Keratinocyte (primary cell): ENCODE measurements around the gene DHX38. TPM values are rescaled to one million over a fixed set of nuclear protein-coding genes. Genes with fewer than 3 reads are reported as not detected.

Source experiments
- DNase-seq: peaks from one replicate; pipeline ENCODE4 v3.0.0-alpha.2; 2011; ENCODE audit warnings: low read depth, missing footprints, low spot score
- FAIRE-seq: peaks from 2 replicates; lab custom pipeline; 2011; peaks lifted over from hg19 to GRCh38; lab: Jason Lieb, UNC
- H2AFZ ChIP-seq: 2 replicates; pipeline ENCODE4 v1.6.0; 2012; ENCODE audit warnings: low read length, control low read depth, inconsistent platforms; ENCODE audit not compliant: control insufficient read depth
- H3K27ac ChIP-seq: 2 replicates; pipeline ENCODE4 v1.5.1; 2011; ENCODE audit warnings: low read length; ENCODE audit not compliant: control insufficient read depth, insufficient read depth
- H3K27me3 ChIP-seq: 3 replicates; pipeline ENCODE4 v1.6.0; 2011; ENCODE audit warnings: low read length; ENCODE audit not compliant: control insufficient read depth, insufficient read depth; ENCODE audit errors: extremely low read depth
- H3K36me3 ChIP-seq, 2 experiments: 2 replicates in 1 of 2; 3 replicates in 1 of 2; pipeline ENCODE4 v1.5.1; 2011; ENCODE audit warnings: low read length in 2 of 2, mild to moderate bottlenecking in 1 of 2; ENCODE audit not compliant: control insufficient read depth in 2 of 2, insufficient read depth in 2 of 2; ENCODE audit errors: extremely low read depth in 1 of 2
- H3K4me1 ChIP-seq: 3 replicates; pipeline ENCODE4 v1.5.1; 2011; ENCODE audit warnings: low read length; ENCODE audit not compliant: control insufficient read depth, insufficient read depth; ENCODE audit errors: extremely low read depth
- H3K4me2 ChIP-seq: 3 replicates; pipeline ENCODE4 v1.6.0; 2011; ENCODE audit warnings: low read depth, low read length; ENCODE audit not compliant: control insufficient read depth, insufficient read depth; ENCODE audit errors: extremely low read depth
- H3K4me3 ChIP-seq, 3 experiments: fragments of 200-600 bp in 1 of 3; sonication (generic) in 1 of 3; 2 replicates in 2 of 3; 3 replicates in 1 of 3; pipeline ENCODE4 v1.5.1; 2011 to 2016; ENCODE audit warnings: low read length in 3 of 3, mild to moderate bottlenecking in 3 of 3, control low read depth in 2 of 3, inconsistent platforms in 1 of 3, low read depth in 1 of 3, mixed read lengths in 1 of 3, mixed run types in 1 of 3, moderate library complexity in 1 of 3; ENCODE audit not compliant: control insufficient read depth in 2 of 3, insufficient read depth in 2 of 3; ENCODE audit errors: extremely low read depth in 1 of 3
- H3K79me2 ChIP-seq: 2 replicates; pipeline ENCODE4 v1.6.0; 2012; ENCODE audit warnings: low read length; ENCODE audit not compliant: control insufficient read depth, insufficient read depth
- H3K9ac ChIP-seq: 3 replicates; pipeline ENCODE4 v1.6.0; 2011; ENCODE audit warnings: low read length; ENCODE audit not compliant: control insufficient read depth, insufficient read depth; ENCODE audit errors: extremely low read depth
- H3K9me1 ChIP-seq: 3 replicates; pipeline ENCODE4 v1.6.0; 2011; ENCODE audit warnings: low read length; ENCODE audit not compliant: control insufficient read depth, insufficient read depth; ENCODE audit errors: extremely low read depth
- H3K9me3 ChIP-seq: 2 replicates; pipeline ENCODE4 v1.5.1; 2012; ENCODE audit warnings: low read depth, low read length; ENCODE audit not compliant: control insufficient read depth
- H4K20me1 ChIP-seq: 3 replicates; pipeline ENCODE4 v1.6.0; 2011; ENCODE audit warnings: low read length; ENCODE audit not compliant: control insufficient read depth, insufficient read depth; ENCODE audit errors: extremely low read depth
- CTCF ChIP-seq, 3 experiments: IDR thresholded peaks in 1 of 3; conservative IDR thresholded peaks in 1 of 3; optimal IDR thresholded peaks in 1 of 3; 2 replicates in 2 of 3; 3 replicates in 1 of 3; pipeline versions ENCODE3 to v1.5.1; 2011; ENCODE audit warnings: low read length in 3 of 3, mild to moderate bottlenecking in 3 of 3, moderate library complexity in 2 of 3, control low read depth in 1 of 3, inconsistent platforms in 1 of 3; ENCODE audit not compliant: insufficient read depth in 2 of 3; ENCODE audit errors: extremely low read depth in 1 of 3
- EZH2 ChIP-seq: IDR thresholded peaks from one replicate; pipeline ENCODE4 v1.6.1; 2012; ENCODE audit warnings: inconsistent platforms, mild to moderate bottlenecking, low read length, moderate library complexity
- dilution Hi-C: fragments of 300-500 bp; cut with MboI; formaldehyde crosslinking; loops from one replicate; pipeline ENCODE4 v1.7.0; 2020; ENCODE audit warnings: low sequenced_read_pairs; ENCODE audit not compliant: extremely low pct_ligation_motif_present
- polyA plus RNA-seq, 5 experiments: library from polyadenylated mRNA; depleted of rRNA in 3 of 5; stranded (reverse) in 3 of 5; stranded (forward) in 1 of 5; unstranded in 1 of 5; fragments of >200 nt; gene quantifications; 1 replicate in 1 of 5; 2 replicates in 3 of 5; 3 replicates in 1 of 5; pipeline versions ENCODE4 v1.2.1 to v1.2.3, GENCODE V29; 2011 to 2012; ENCODE audit warnings: missing spikeins in 2 of 5, low read depth in 1 of 5, low replicate concordance in 1 of 5

Gene DHX38
- polyA plus RNA-seq, 1 donor (not counting 4 experiments of a cell fraction or from before 2014, with no cell fraction given), result 25.9 TPM

GRCh38 chr16:72085002-72085401 is 8.6 kb upstream of the DHX38 start:
- no peak for FAIRE-seq
- no peak overlapping the region for H2AFZ ChIP-seq
- DNase-seq, result no peak
- dilution Hi-C loops, result no loop called here
- H3K4me2 ChIP-seq, result no peak overlapping the region
- no peaks in the 10 kb centered on the region for H3K27me3 ChIP-seq
- no peaks in the 10 kb centered on the region for H4K20me1 ChIP-seq
- TF ChIP-seq EZH2 (no peak), CTCF (optimal IDR thresholded peaks at IDR 0.05 in 1 of 3, IDR thresholded peaks at IDR 0.05 in 1 of 3, conservative IDR thresholded peaks at IDR 0.05 in 1 of 3; ENCODE audit: extremely low read depth in 1 of 3, insufficient read depth in 2 of 3, low read length in 3 of 3) (no peak)
- no peak overlapping the region for H3K4me3 ChIP-seq
- H3K9ac ChIP-seq, result no peak overlapping the region
- H3K4me1 ChIP-seq, result no peaks in the 10 kb centered on the region
- H3K36me3 ChIP-seq, result peaks cover 12 to 19% of the 10 kb centered on the region in 2 experiments
- no peak overlapping the region for H3K27ac ChIP-seq
- H3K9me1 ChIP-seq, result no peaks in the 10 kb centered on the region
- no peaks in the 10 kb centered on the region for H3K79me2 ChIP-seq
- H3K9me3 ChIP-seq, result peaks cover 3% of the 10 kb centered on the region

GRCh38 chr16:72091217-72091616 is 2.4 kb upstream of the DHX38 start:
- peaks cover 54% of the 10 kb centered on the region for H3K79me2 ChIP-seq
- no peak overlapping the region for H3K4me2 ChIP-seq
- no peaks in the 10 kb centered on the region for H3K9me3 ChIP-seq
- no peak overlapping the region for H3K9ac ChIP-seq
- DNase-seq, result no peak
- dilution Hi-C loops, result no loop called here
- peaks cover 4% of the 10 kb centered on the region for H4K20me1 ChIP-seq
- TF ChIP-seq EZH2, result no peak
- TF ChIP-seq CTCF (optimal IDR thresholded peaks at IDR 0.05 in 1 of 3, IDR thresholded peaks at IDR 0.05 in 1 of 3, conservative IDR thresholded peaks at IDR 0.05 in 1 of 3; ENCODE audit: extremely low read depth in 1 of 3, insufficient read depth in 2 of 3, low read length in 3 of 3), result no peak
- peaks cover 21% of the 10 kb centered on the region for H3K4me1 ChIP-seq
- no peak overlapping the region for H2AFZ ChIP-seq
- no peak for FAIRE-seq
- no peak overlapping the region for H3K4me3 ChIP-seq
- H3K27me3 ChIP-seq, result no peaks in the 10 kb centered on the region
- H3K27ac ChIP-seq, result no peak overlapping the region
- H3K36me3 ChIP-seq, result peaks cover 8 to 21% of the 10 kb centered on the region in 2 experiments
- H3K9me1 ChIP-seq, result no peaks in the 10 kb centered on the region
